ENCODE data around the gene COASY. TPM values are rescaled to one million over a fixed set of nuclear protein-coding genes. Genes with fewer than 3 reads are reported as not detected.

COASY gene
- total and polyA plus RNA-seq, 10 donors: 32.5 to 104 (median 66.5) TPM

DNA sequence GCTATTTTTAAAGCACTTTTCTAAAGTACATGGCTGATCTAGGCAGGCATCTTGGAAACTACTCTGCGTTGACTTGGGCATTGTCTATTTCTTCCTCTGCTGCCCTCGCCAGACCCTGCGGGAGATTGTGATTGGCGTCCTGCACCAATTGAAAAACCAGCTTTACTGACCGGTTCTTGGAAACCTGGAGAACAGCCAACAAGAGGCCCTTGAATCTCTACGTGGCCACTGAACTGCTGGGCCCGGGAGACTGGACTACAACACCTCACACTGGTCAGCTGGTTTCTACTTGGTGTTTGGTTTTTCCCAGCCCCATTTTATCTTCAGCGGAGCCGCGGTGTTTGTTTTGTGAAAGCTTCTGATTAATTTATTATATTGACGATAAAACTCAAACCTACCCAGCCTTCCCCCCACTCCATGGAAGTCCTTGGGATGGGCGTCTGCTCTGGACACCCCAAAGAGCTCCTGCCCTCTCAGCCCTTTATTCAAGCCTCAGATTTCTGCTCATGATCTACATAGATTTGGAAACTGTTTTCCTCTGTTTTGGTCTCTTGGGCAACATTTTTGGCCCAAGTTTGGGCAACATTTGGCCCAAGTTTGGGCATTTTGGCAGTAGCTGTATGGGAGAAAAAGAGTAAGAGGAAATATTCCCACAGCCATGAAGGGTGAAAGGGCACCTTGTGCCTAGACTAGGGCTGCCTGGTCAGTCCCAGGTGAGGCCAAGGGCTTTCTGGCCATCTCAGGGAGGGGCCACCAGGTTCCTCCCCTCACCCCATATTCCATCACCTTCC is 9.7 kb downstream of the COASY start:
- Histone ChIP-seq H3K27ac (no peak overlapping the region), H3K36me3 (peaks cover 0 to 85% (median 65%) of the 10 kb centered on the region in 6 donors), H3K27me3 (replicated peaks in 1 of 7) (no peaks in the 10 kb centered on the region), H3K4me3 (no peak overlapping the region), H3K4me1 (peaks cover 10 to 73% (median 32%) of the 10 kb centered on the region in 6 donors), H3K9me3 (no peaks in the 10 kb centered on the region)
- intact Hi-C loops (cut with DNase I; ENCODE audit: low total_unique reads): no loop called here
- TF ChIP-seq POLR2A (IDR thresholded peaks at IDR 0.05): no peak
- TF ChIP-seq, protein P1, sequence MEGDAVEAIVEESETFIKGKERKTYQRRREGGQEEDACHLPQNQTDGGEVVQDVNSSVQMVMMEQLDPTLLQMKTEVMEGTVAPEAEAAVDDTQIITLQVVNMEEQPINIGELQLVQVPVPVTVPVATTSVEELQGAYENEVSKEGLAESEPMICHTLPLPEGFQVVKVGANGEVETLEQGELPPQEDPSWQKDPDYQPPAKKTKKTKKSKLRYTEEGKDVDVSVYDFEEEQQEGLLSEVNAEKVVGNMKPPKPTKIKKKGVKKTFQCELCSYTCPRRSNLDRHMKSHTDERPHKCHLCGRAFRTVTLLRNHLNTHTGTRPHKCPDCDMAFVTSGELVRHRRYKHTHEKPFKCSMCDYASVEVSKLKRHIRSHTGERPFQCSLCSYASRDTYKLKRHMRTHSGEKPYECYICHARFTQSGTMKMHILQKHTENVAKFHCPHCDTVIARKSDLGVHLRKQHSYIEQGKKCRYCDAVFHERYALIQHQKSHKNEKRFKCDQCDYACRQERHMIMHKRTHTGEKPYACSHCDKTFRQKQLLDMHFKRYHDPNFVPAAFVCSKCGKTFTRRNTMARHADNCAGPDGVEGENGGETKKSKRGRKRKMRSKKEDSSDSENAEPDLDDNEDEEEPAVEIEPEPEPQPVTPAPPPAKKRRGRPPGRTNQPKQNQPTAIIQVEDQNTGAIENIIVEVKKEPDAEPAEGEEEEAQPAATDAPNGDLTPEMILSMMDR (IDR thresholded peaks at IDR 0.05 in 8 of 11, conservative IDR thresholded peaks at IDR 0.05 in 3 of 11): no peak
- TF ChIP-seq POLR2AphosphoS5 (IDR thresholded peaks at IDR 0.05): no peak
- 81 to 91% (median 87%) methylated on average over 12 of the region's 12 CpGs for WGBS, 5 donors
- no peak for DNase-seq

DNA sequence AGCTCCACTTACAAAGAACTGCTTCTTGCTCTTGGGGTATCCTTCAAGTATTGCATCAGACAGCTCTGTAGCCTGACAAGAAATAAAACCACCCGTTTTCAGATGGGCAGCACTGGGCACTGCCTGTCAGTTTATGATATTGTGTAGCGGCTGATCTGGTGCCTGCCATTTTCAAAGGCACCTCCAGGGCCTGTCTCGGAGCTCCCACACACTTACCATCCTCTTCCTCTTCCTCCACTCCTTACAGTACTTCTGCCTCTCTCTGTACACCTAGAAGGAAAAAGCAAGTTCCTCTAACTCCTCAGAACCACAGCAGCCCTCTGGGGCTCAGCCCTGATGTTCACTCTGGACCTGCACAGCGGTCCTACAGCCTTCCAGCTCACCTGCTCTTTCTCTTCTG is 11.1 kb downstream of the COASY start:
- 68 to 84% (median 79%) methylated on average over 4 of the region's 4 CpGs for WGBS, 5 donors
- H3K27ac ChIP-seq: peak overlapping the region in 1 of 8 donors; percentile 11
- TF ChIP-seq POLR2AphosphoS5 (IDR thresholded peaks at IDR 0.05): no peak
- TF ChIP-seq POLR2A (IDR thresholded peaks at IDR 0.05): no peak
- TF ChIP-seq, protein P1 (IDR thresholded peaks at IDR 0.05 in 8 of 11, conservative IDR thresholded peaks at IDR 0.05 in 3 of 11): no peak
- H3K36me3 ChIP-seq: peaks cover 0 to 83% (median 65%) of the 10 kb centered on the region in 6 donors
- H3K27me3 ChIP-seq (replicated peaks in 1 of 7): no peaks in the 10 kb centered on the region
- intact Hi-C loops (cut with DNase I; ENCODE audit: low total_unique reads): no loop called here
- H3K4me1 ChIP-seq: peaks cover 13 to 76% (median 35%) of the 10 kb centered on the region in 6 donors
- no peaks in the 10 kb centered on the region for H3K9me3 ChIP-seq
- H3K4me3 ChIP-seq: no peak overlapping the region
- no peak for DNase-seq

DNA sequence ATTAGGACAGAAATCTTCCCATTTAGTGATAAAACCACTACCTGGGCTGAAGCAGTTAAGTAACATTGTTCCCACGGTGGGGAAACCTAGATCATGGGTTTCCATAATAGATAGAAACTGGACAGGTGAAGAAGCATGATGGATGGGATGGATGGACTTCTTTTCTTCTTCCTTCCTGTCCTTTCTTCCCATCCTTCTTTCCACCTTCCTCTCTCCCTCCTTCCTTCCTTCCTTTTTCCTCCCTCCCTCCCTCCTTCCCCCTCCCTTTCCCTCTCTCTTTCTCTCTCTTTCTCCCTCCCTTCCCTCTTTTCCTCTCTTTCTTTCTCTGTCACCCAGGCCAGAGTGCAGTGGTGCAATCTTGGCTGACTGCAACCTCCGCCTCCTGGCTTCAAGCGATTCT is 12.5 kb downstream of the COASY start:
- Histone ChIP-seq H3K36me3 (peaks cover 0 to 76% (median 53%) of the 10 kb centered on the region in 6 donors), H3K4me1 (peaks cover 13 to 76% (median 37%) of the 10 kb centered on the region in 6 donors), H3K27ac (no peak overlapping the region), H3K27me3 (replicated peaks in 1 of 7) (no peaks in the 10 kb centered on the region), H3K9me3 (no peaks in the 10 kb centered on the region), H3K4me3 (no peak overlapping the region)
- 69 to 87% (median 74%) methylated on average over 3 of the region's 3 CpGs for WGBS, 5 donors
- no peak for DNase-seq
- intact Hi-C loops (cut with DNase I; ENCODE audit: low total_unique reads): no loop called here
- TF ChIP-seq POLR2AphosphoS5 (IDR thresholded peaks at IDR 0.05) (no peak), POLR2A (IDR thresholded peaks at IDR 0.05) (no peak)
- TF ChIP-seq, protein P1 (IDR thresholded peaks at IDR 0.05 in 8 of 11, conservative IDR thresholded peaks at IDR 0.05 in 3 of 11): no peak

DNA sequence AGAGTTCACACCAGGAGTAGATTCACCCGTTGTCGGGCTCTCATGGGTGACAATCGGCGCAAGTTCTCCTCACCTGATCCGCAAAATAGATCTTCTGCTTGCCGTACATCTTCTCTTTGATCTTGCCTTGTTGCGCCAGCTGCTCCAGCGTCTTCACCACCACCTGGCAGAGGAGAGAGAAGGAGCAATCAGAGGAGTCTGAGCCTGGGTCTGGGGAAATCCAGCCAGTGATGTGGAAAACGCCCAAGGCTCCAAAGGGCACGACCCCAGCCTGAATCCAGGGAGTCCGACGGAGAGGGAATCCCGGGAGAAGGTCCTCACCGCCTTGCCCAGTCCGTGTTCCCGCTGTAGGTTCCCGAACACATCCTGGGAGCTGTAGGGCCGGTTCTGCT is 15.2 kb downstream of the COASY start:
- Histone ChIP-seq H3K27me3 (replicated peaks in 1 of 7) (no peaks in the 10 kb centered on the region), H3K36me3 (peaks cover 0 to 76% (median 52%) of the 10 kb centered on the region in 6 donors), H3K9me3 (no peaks in the 10 kb centered on the region), H3K4me1 (peaks cover 13 to 71% (median 32%) of the 10 kb centered on the region in 6 donors), H3K4me3 (peak overlapping the region; percentile 46 to 93 (median 72)), H3K27ac (peak overlapping the region in 7 of 8 donors; percentile 87 to 94 (median 90))
- 2 to 15% (median 12%) methylated on average over 13 to 18 of the region's 18 CpGs for WGBS, 5 donors
- no peak for TF ChIP-seq POLR2AphosphoS5 (IDR thresholded peaks at IDR 0.05)
- intact Hi-C loops (cut with DNase I; ENCODE audit: low total_unique reads): no loop called here
- no peak for DNase-seq

All from spleen (tissue), 11 donors.